ES-I3 (cell line): ENCODE measurements around the gene NRTN.
"Not testable (repeated sequence)": the region's sequence is repeated elsewhere in the genome, so short reads cannot be mapped to it uniquely, and the experiment has no call there.

Experiments used
- H3K36me3 ChIP-seq: 2 replicates; pipeline ENCODE4 v1.6.1; 2013; ENCODE audit warnings: mild to moderate bottlenecking, low read length, control low read depth, moderate library complexity; ENCODE audit not compliant: insufficient read depth
- H3K4me1 ChIP-seq: 2 replicates; pipeline ENCODE4 v1.6.1; 2013; ENCODE audit warnings: mild to moderate bottlenecking, control low read depth, low read length; ENCODE audit not compliant: insufficient read depth
- H3K9ac ChIP-seq: 2 replicates; pipeline ENCODE4 v1.6.1; 2013; ENCODE audit warnings: low read depth, mild to moderate bottlenecking, low read length, moderate library complexity
- H3K9me3 ChIP-seq: 2 replicates; pipeline ENCODE4 v1.6.1; 2013; ENCODE audit warnings: mild to moderate bottlenecking, low read length, moderate library complexity; ENCODE audit not compliant: control insufficient read depth, insufficient read depth

The NRTN gene

GRCh38 chr19:5847846-5848245, 43.0 kb downstream of the NRTN start:
- H3K36me3 ChIP-seq, H3K9ac ChIP-seq, H3K4me1 ChIP-seq, H3K9me3 ChIP-seq: not testable (repeated sequence)

GRCh38 chr19:5848621-5849020, 43.8 kb downstream of the NRTN start:
- not testable (repeated sequence) for H3K36me3 ChIP-seq, H3K9me3 ChIP-seq, H3K9ac ChIP-seq, H3K4me1 ChIP-seq

- H3K9me3 ChIP-seq, result no peaks in the 10 kb centered on the region
- no peaks in the 10 kb centered on the region for H3K36me3 ChIP-seq
- peaks cover 4% of the 10 kb centered on the region; the same call in 1 of the 2 replicates for H3K4me1 ChIP-seq
- H3K9ac ChIP-seq, result no peak overlapping the region
These were observed 45.3 kb downstream of the NRTN start for GRCh38 chr19:5850189-5850588.

GRCh38 chr19:5850743-5851293, 46.0 kb downstream of the NRTN start:
- H3K9ac ChIP-seq, result no peak overlapping the region
- H3K9me3 ChIP-seq, result no peaks in the 10 kb centered on the region
- no peaks in the 10 kb centered on the region for H3K36me3 ChIP-seq
- H3K4me1 ChIP-seq, result peaks cover 4% of the 10 kb centered on the region; the same call in 1 of the 2 replicates

- no peak within 1 kb of the TSS for H3K9ac ChIP-seq
- peaks cover 4% of the 10 kb centered on the region; the same call in 1 of the 2 replicates for H3K4me1 ChIP-seq
- no peaks in the 10 kb centered on the region for H3K9me3 ChIP-seq
- H3K36me3 ChIP-seq, result no peaks in the 10 kb centered on the region
These were observed 46.4 kb downstream of the NRTN start, which contains the start of gene FUT3 for GRCh38 chr19:5851302-5851701. Gene FUT3, minus strand, starts transcription at chr19:5851449.

- not testable (repeated sequence) for H3K36me3 ChIP-seq, H3K9ac ChIP-seq, H3K9me3 ChIP-seq, H3K4me1 ChIP-seq
These were observed 49.3 kb downstream of the NRTN start for GRCh38 chr19:5854121-5854520.

GRCh38 chr19:5855151-5855550, 50.3 kb downstream of the NRTN start:
- H3K36me3 ChIP-seq, H3K9ac ChIP-seq, H3K4me1 ChIP-seq, H3K9me3 ChIP-seq: not testable (repeated sequence)

GRCh38 chr19:5857203-5858081, 52.6 kb downstream of the NRTN start:
- Histone ChIP-seq H3K4me1 (no peaks in the 10 kb centered on the region), H3K9me3 (no peaks in the 10 kb centered on the region), H3K36me3 (no peaks in the 10 kb centered on the region), H3K9ac (no peak overlapping the region)

GRCh38 chr19:5863030-5863665, 58.3 kb downstream of the NRTN start:
- Histone ChIP-seq H3K4me1 (no peaks in the 10 kb centered on the region), H3K9me3 (no peaks in the 10 kb centered on the region), H3K9ac (no peak overlapping the region)

GRCh38 chr19:5864013-5864720, 59.3 kb downstream of the NRTN start:
- Histone ChIP-seq H3K9me3 (no peaks in the 10 kb centered on the region), H3K4me1 (no peaks in the 10 kb centered on the region), H3K9ac (no peak overlapping the region), H3K36me3 (no peaks in the 10 kb centered on the region)

More at GRCh38 chr19:5863030-5863665, 58.3 kb downstream of the NRTN start:
- H3K36me3 ChIP-seq, result no peaks in the 10 kb centered on the region

- Histone ChIP-seq H3K9ac (no peak overlapping the region), H3K4me1 (no peaks in the 10 kb centered on the region), H3K9me3 (no peaks in the 10 kb centered on the region)
These were observed 60.0 kb downstream of the NRTN start for GRCh38 chr19:5864725-5865486.

GRCh38 chr19:5865772-5866171, 60.9 kb downstream of the NRTN start:
- Histone ChIP-seq H3K9me3 (no peaks in the 10 kb centered on the region), H3K36me3 (no peaks in the 10 kb centered on the region), H3K9ac (no peak overlapping the region), H3K4me1 (no peaks in the 10 kb centered on the region)

More at GRCh38 chr19:5864725-5865486, 60.0 kb downstream of the NRTN start:
- H3K36me3 ChIP-seq, result no peaks in the 10 kb centered on the region

- Histone ChIP-seq H3K9me3 (no peaks in the 10 kb centered on the region), H3K4me1 (no peaks in the 10 kb centered on the region), H3K9ac (no peak overlapping the region), H3K36me3 (no peaks in the 10 kb centered on the region)
These were observed 62.6 kb downstream of the NRTN start for GRCh38 chr19:5867201-5868136.
